CD1c-positive myeloid dendritic cell (primary cell): Measurements from ENCODE around the gene POU2F1.

ENCODE experiments used
- DNase-seq: peaks from one replicate; pipeline ENCODE4 v3.0.0-alpha.2; 2016; ENCODE audit errors: extremely low spot score

Gene POU2F1

GRCh38 chr1:167442142-167442848 lies 221.6 kb downstream of the POU2F1 start:
- peak; percentile 86 for DNase-seq

GRCh38 chr1:167442854-167443565 lies 222.3 kb downstream of the POU2F1 start:
- no peak for DNase-seq

GRCh38 chr1:167443757-167444156 lies 223.1 kb downstream of the POU2F1 start:
- no peak for DNase-seq

- DNase-seq: peak; percentile 61
Measured at GRCh38 chr1:167446966-167447365, 226.3 kb downstream of the POU2F1 start.

GRCh38 chr1:167447521-167448136 lies 226.9 kb downstream of the POU2F1 start:
- DNase-seq: peak; percentile 87

- DNase-seq: no peak
Measured at GRCh38 chr1:167450843-167451242, 230.2 kb downstream of the POU2F1 start.

- no peak for DNase-seq
Measured at GRCh38 chr1:167452483-167452882, 231.8 kb downstream of the POU2F1 start.

- DNase-seq: no peak
Measured at GRCh38 chr1:167453123-167453522, 232.4 kb downstream of the POU2F1 start.

GRCh38 chr1:167454304-167454893 lies 233.7 kb downstream of the POU2F1 start:
- DNase-seq: no peak

- peak; percentile 82 for DNase-seq
Measured at GRCh38 chr1:167454894-167455785, 234.5 kb downstream of the POU2F1 start.

- peak; percentile 22 for DNase-seq
Measured at GRCh38 chr1:167455786-167456446, 235.2 kb downstream of the POU2F1 start.

- DNase-seq: no peak
Measured at GRCh38 chr1:167456524-167456923, 235.8 kb downstream of the POU2F1 start.

GRCh38 chr1:167456926-167457325 lies 236.2 kb downstream of the POU2F1 start:
- DNase-seq: no peak

- DNase-seq: no peak
Measured at GRCh38 chr1:167457936-167458584, 237.4 kb downstream of the POU2F1 start.

GRCh38 chr1:167460836-167461235 lies 240.2 kb downstream of the POU2F1 start:
- no peak for DNase-seq

- no peak for DNase-seq
Measured at GRCh38 chr1:167462341-167462740, 241.7 kb downstream of the POU2F1 start.

GRCh38 chr1:167463080-167463479 lies 242.4 kb downstream of the POU2F1 start:
- no peak for DNase-seq

GRCh38 chr1:167463875-167464575 lies 243.3 kb downstream of the POU2F1 start:
- no peak for DNase-seq

GRCh38 chr1:167465018-167465417 lies 244.3 kb downstream of the POU2F1 start:
- no peak for DNase-seq

GRCh38 chr1:167465743-167466142 lies 245.1 kb downstream of the POU2F1 start:
- no peak for DNase-seq
